ENCODE results near the gene CNOT3.

CNOT3 gene

DNA sequence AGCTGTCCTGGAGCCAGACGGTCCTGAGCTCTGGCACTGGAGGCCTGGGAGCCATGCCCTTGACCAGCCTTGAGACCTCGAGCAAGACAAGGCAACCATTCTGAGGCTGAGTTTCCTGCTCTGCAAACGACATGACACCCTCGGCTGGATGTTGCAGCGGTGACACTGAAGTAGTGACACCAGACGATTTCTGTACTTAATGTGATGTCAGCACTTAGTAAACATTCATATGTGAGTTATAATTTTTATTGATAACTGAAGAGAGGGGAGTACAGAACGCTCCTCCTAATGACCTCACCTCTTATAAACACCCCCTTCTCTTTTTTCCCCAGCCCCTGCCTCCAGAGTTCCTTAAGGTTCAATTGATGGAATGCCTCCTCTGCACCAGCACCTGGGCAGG, 29.1 kb upstream of the CNOT3 start:
- TF ChIP-seq, protein P1, sequence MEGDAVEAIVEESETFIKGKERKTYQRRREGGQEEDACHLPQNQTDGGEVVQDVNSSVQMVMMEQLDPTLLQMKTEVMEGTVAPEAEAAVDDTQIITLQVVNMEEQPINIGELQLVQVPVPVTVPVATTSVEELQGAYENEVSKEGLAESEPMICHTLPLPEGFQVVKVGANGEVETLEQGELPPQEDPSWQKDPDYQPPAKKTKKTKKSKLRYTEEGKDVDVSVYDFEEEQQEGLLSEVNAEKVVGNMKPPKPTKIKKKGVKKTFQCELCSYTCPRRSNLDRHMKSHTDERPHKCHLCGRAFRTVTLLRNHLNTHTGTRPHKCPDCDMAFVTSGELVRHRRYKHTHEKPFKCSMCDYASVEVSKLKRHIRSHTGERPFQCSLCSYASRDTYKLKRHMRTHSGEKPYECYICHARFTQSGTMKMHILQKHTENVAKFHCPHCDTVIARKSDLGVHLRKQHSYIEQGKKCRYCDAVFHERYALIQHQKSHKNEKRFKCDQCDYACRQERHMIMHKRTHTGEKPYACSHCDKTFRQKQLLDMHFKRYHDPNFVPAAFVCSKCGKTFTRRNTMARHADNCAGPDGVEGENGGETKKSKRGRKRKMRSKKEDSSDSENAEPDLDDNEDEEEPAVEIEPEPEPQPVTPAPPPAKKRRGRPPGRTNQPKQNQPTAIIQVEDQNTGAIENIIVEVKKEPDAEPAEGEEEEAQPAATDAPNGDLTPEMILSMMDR (conservative IDR thresholded peaks at IDR 0.05; ENCODE audit: control insufficient read depth, insufficient read depth, low read depth, low read length), result no peak
- no peak overlapping the region for H3K4me3 ChIP-seq (ENCODE audit: control insufficient read depth, low read depth, low read length)
- no peak for DNase-seq (ENCODE audit: low read depth)

DNA sequence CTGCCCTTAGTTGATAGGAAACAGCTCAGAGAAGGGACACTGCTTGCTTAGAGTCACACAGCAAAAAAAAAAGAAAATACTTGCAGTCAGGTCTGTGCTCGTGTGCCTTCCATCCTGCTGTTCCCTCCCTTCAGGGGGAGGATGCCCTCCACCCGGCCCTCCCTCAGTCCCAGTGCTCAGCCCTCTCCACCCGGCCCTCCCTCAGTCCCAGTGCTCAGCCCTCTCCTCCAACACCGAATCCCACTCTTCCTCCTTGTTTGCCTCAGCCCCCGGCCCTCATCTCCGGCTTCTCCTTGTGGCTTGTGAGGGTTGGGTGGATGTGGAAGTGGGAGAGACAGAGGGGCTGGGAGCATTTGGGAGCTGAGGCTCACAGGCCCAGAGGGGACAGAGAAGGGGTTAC, 27.9 kb upstream of the CNOT3 start:
- DNase-seq (ENCODE audit: low read depth), result no peak
- TF ChIP-seq, protein P1 (conservative IDR thresholded peaks at IDR 0.05; ENCODE audit: control insufficient read depth, insufficient read depth, low read depth, low read length), result no peak
- H3K4me3 ChIP-seq (ENCODE audit: control insufficient read depth, low read depth, low read length), result no peak overlapping the region

DNA sequence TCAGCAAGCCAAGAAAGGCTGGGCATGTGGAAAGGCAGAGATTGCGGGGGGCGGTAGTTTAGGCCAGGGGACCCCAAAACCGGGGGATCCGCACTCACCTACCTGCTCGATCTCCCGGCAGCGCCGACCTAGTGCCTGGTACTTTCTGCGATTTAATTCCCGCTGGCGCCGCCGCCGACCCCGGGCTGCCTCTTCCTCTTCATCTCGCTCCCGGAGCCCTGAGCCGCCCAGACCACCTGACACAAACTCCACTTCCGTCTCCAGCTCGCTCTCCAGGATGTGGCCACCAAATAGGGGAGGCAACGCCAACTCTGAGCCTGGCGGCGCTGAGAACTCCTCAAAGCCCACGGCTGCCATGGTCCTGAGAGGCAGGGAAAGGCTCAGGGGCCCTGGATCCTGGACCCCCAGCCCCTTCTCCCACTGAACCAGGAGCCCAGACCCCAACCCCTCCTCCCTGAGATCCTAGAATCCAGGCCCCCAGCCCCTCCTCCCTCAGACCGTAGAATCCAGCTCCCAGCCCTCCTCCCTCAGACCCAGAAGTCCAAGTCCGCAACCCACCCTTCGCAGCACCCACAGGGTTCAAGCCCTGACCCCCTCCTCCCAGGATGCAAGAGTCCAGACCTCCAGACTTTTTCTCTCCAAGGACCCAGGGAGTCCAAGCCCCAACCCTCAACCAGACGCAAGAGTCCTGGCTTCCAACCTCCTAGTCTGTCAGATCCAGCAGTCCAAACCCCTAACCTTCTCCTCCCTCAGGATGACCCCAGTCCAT, 23.0 kb upstream of the CNOT3 start:
- TF ChIP-seq, protein P1 (conservative IDR thresholded peaks at IDR 0.05; ENCODE audit: control insufficient read depth, insufficient read depth, low read depth, low read length), result no peak
- H3K4me3 ChIP-seq (ENCODE audit: control insufficient read depth, low read depth, low read length), result peak overlapping the region; percentile 92
- DNase-seq (ENCODE audit: low read depth), result peak; percentile 38

DNA sequence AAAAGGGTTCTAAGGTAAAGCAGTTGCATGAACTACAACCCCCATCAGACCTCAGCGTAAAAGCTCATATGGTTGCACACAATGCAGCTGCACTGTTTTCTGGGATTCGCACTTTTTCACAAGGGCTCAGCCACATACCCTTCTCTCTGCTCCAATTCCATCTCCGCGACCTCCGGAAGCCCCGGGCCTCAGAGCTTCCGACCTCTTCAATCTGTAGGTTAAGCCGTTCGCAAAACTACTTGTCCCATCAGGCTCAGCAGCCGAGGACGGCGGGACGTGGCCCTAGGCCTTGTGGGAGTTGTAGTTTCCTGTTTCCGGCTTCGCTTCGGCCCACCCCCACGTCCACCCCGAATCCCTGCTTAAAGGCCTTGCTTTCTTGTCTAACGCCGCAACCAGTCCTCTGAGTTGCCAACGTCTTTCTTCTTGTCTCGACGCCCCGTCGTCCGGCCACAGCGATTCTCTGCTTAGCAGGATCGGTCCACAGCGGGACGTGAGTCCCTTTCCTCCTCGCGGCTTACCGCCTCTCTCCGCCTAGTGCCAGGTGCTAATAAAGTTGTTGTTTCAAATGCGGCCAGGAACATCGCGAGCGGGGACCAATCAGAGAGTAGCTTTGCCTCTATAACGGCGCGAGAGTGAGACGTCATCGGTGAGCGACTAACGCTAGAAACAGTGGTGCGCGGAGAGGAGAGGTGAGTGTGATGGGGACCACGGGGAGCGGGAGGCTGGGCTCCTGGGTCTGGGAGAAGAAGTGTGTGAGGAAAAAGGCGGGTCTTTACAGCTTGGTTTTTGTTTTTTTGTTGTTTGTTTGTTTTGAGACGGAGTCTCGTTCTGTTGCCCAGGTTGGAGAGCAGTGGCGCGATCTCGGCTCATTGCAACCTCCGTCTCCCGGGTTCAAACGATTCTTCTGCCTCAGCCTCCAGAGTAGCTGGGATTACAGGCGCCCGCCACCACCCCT, 22.2 kb upstream of the CNOT3 start, which contains the start of the genes PRPF31 and TFPT:
Gene PRPF31, plus strand, starts transcription at position 646 of the 955 bp plus-strand sequence. CDS start 2,525 bp downstream, outside the sequence.
Gene TFPT, minus strand, starts transcription at position 549 of the 955 bp plus-strand sequence. Its CDS starts 388 bp downstream, at position 161.
- TF ChIP-seq, protein P1 (conservative IDR thresholded peaks at IDR 0.05; ENCODE audit: control insufficient read depth, insufficient read depth, low read depth, low read length), result no peak
- H3K4me3 ChIP-seq (ENCODE audit: control insufficient read depth, low read depth, low read length), result peak within 1 kb of the TSS; percentile 92
- DNase-seq (ENCODE audit: low read depth), result peak; percentile 98

DNA sequence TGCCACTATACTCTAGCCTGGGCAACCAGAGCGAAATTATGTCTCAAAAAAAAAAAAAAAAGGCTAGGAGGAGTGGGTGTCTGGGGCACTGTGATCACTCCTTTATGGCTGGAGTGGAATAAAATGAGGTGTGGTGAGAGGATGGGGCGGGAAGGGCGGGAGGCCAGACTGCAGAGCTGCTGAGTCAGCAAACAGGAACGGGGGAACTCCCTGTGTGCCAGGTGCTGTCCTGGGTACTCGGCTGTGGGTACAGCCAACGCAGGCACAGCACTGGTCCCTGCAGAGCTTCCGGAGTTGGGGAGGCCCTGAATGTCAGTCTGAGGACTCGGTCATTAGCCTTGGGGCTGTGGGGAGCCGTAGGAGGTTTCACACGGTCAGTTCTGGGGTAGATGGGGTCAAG, 16.3 kb upstream of the CNOT3 start:
- no peak for DNase-seq (ENCODE audit: low read depth)
- H3K4me3 ChIP-seq (ENCODE audit: control insufficient read depth, low read depth, low read length), result no peak overlapping the region
- TF ChIP-seq, protein P1 (conservative IDR thresholded peaks at IDR 0.05; ENCODE audit: control insufficient read depth, insufficient read depth, low read depth, low read length), result no peak

DNA sequence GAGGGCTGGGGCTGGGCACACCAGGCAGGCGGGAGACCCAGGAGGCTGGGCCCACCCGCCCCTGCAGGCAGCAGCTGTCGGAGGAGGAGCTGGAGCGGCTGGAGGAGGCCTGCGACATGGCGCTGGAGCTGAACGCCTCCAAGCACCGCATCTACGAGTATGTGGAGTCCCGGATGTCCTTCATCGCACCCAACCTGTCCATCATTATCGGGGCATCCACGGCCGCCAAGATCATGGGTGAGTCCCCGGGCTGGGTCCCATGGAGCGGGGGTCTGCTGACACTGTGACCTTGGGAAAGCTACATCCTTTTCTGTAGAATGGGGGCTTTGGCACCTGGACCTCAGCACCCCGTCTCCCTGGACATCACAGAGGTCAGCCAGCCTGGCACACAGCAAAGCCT, 13.9 kb upstream of the CNOT3 start:
- no peak for DNase-seq (ENCODE audit: low read depth)
- no peak overlapping the region for H3K4me3 ChIP-seq (ENCODE audit: control insufficient read depth, low read depth, low read length)
- TF ChIP-seq, protein P1 (conservative IDR thresholded peaks at IDR 0.05; ENCODE audit: control insufficient read depth, insufficient read depth, low read depth, low read length), result no peak
